Activated CD4-positive, CD25-positive, alpha-beta regulatory T cell (primary cell): Measurements from ENCODE around the gene CNTLN.
"Not testable (repeated sequence)": the region's sequence is repeated elsewhere in the genome, so short reads cannot be mapped to it uniquely, and the experiment has no call there.

Experiments
- DNase-seq, 4 experiments: peaks; one replicate each; lab custom pipeline; 2025; lab: John Stamatoyannopoulos, UW

The CNTLN gene

DNA sequence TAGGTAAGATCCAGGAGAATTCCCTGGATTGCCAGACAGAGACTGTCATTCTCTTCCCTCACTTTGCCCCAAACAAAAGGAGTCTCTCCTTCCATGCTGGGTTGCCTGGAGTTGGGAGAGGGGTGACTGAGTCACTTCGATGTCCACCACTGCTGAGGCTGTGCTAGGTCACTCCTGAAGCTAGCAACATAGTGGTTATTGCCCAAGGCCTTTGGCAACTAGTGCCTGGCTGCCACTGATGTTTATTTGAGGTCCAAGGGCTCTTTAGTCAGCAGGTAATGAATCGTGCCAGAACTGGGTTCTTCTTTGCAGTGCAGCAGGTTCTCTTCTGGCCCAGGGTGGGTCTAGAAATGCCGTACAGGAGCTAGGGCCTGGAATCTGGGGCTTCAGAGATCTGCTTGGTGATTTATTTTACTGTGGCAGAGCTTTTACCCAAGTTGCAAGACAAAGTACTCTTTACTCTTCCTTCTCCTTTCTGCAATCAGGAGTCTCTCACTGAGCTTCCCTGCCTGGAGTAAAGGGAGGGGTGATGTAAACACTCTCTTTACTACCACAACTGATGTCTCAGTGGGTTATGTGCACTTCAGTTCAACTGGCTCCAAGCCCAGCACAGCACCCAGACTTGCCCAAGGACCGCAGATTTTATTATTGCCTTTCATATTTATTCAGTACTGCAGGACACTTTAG lies 288.3 kb downstream of the CNTLN start:
- no peak for DNase-seq

DNA sequence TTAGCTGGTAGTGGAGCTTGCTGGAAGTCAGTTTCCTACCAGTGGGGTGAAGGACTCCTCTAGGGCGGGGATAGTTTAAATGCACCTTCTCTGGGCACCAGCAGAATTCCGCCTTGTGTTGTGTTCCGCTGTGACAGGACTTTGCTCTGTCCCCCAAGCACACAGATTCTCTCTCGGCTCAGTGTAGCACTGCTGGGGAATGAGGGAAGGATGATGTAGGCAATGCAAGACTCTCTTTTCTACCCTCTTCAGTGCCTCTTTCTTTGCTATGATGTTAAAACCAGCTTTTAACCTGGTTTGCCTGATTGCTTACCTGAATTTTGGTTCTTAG lies 288.8 kb downstream of the CNTLN start:
- DNase-seq: no peak

- DNase-seq: no peak
Observed at GRCh38 chr9:17425384-17425783, 290.5 kb downstream of the CNTLN start.

GRCh38 chr9:17433526-17433925 lies 298.7 kb downstream of the CNTLN start:
- no peak for DNase-seq

GRCh38 chr9:17436854-17437253 lies 302.0 kb downstream of the CNTLN start:
- no peak for DNase-seq

- no peak for DNase-seq
Observed at GRCh38 chr9:17437813-17438212, 303.0 kb downstream of the CNTLN start.

DNA sequence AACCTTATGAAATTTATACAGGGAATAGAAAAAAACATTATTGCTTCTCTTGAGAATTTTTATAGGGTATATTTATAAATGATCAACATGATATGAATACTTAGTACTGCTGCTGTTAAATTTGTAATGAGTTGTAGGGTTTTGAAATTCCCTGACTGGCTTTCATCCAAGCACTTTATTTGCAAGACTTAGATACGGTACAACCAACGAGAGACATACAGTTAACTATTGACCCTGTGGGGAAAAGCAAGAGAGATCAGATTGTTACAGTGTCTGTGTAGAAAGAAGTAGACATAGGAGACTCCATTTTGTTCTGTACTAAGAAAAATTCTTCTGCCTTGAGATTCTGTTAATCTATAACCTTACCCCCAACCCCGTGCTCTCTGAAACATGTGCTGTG lies 310.3 kb downstream of the CNTLN start:
- DNase-seq: not testable (repeated sequence)

- DNase-seq: no peak
Observed at GRCh38 chr9:17453751-17454150, 318.9 kb downstream of the CNTLN start.

GRCh38 chr9:17462869-17463464 lies 328.1 kb downstream of the CNTLN start:
- DNase-seq: no peak

GRCh38 chr9:17470036-17470813 lies 335.4 kb downstream of the CNTLN start:
- no peak for DNase-seq

- DNase-seq: no peak
Observed at GRCh38 chr9:17472126-17472525, 337.3 kb downstream of the CNTLN start.

DNA sequence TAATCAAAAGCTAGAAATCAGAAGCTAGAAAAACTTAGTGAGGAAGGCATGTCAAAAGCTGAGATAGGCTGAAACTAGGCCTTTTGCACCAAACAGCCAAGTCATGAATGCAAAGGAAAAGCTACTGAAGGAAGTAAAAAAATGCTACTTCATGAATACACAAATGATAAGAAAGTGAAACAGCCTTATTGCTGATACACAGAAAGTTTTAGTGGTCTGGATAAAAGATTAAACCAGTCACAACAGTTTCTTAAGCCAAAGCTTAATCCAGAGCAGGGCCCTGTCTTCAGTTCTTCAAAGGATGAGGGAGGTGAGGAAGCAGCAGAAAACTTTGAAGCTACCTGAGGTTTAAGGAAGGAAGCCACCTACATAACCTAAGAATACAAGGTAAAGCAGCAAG lies 341.6 kb downstream of the CNTLN start:
- no peak for DNase-seq

GRCh38 chr9:17477816-17478215 lies 343.0 kb downstream of the CNTLN start:
- no peak for DNase-seq

- DNase-seq: no peak
Observed at GRCh38 chr9:17480966-17481365, 346.1 kb downstream of the CNTLN start.

DNA sequence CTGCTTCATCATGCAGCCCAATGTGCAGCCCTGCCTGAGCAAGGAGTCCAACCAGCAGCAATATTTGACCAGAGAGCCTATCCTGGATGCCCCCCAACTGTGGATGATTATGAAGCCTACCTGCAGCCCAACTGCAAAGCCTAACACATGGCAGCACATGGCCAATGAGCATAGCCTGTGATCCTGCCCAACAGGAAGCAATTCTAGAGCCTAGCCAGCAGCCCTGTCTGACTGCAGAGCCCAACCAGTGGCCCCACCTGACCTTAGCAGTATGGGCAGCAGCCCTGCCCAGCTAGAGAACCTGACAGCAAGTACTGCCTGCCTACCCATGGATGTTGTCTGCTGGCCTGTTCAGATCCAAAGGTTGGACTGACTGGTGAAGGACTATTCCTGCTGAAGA lies 346.7 kb downstream of the CNTLN start:
- no peak for DNase-seq

- no peak for DNase-seq
Observed at GRCh38 chr9:17484906-17485305, 350.1 kb downstream of the CNTLN start.

DNA sequence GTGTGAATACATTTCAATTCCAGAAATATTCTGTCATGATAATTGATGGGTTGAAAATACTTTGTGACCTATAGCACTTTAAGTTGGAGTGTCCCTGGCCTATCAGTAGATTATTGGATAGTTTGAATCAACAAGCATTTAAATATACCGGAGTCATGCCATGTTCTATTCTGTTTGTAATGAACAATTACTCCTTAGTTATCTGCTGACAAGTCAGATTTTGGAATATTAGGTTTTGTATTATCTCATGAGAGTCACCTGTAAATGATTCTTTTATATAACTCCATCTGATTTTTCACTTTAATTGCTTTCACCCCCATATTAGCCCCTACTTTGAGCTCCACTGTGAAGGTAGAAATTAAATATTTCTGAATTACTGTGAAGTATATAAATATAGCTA lies 351.6 kb downstream of the CNTLN start:
- no peak for DNase-seq

DNA sequence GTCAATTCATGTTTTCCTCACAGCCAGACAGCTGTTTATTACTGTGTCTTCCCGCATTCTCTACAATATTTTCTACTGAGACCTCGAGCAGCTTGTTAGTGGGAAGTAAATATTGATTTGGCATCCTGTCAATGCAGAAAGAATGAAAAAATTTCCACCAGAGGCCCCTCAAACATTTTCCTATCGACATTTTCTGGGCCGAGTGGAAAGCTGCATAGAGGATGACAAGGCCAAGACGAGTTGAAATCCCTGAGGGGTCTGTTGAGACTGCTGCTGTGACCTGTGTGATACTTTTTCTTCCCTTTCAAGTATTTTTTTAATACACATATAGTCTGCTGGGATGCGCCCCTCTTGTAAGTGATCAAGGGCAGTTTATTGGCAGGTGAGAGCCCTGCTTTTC lies 352.6 kb downstream of the CNTLN start:
- DNase-seq: no peak

- no peak for DNase-seq
Observed at GRCh38 chr9:17488662-17489061, 353.8 kb downstream of the CNTLN start.

DNA sequence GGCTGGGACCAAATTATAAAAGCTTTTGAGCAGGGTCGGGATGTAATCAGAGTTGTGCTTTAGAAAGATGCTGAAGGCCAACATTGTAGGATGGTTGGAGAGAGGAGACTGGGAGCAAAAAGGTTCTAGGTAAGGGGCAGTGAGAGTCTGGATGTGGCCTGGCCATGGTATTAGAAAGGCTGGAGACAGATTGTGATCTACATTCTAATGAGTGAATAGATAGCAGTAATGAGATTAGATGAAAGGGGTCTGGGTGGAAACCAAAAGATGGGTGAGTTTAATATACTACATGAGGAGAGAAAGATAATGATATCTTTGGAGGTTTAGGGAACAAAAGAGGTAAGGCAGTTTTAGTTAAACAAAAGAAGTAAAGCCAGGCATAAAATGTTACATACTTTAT lies 355.3 kb downstream of the CNTLN start:
- no peak for DNase-seq

DNA sequence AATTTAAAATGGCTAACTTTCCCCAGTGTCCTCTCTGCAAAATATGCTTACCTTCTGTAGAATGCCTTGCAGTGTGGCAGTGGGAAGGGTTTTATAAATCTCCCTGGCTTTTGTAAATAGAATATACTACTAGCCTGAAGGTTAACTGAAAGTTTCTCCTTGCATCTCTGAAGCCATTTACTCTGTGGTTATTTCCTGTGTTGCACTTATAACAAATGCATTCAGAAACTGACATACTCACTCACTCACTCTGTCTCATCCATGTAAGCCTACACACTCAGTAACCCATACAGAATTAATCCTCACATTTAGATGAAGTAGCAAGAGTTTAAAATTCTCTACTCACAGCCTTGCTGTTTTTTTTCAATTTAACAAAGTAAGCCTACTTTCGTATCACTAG lies 356.9 kb downstream of the CNTLN start:
- no peak for DNase-seq

- DNase-seq: no peak
Observed at GRCh38 chr9:17503196-17503595, 368.4 kb downstream of the CNTLN start.

DNA sequence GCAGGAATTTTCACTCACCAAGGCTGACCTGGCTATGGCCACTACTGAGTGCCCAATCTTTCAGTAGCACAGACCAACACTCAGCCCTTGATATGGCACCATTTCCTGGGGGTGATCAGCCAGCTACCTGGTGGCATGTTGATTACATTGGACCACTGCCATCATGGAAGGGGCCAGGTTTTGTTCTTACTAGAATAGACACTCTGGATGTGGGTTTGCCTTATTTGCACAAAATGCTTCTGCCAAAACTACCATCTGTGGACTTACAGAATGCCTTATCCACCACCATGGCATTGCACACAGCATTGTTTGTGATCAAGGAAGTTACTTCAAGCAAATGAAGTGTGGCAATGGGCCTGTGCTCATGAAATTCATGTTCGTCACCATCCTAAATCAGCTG lies 374.3 kb downstream of the CNTLN start:
- no peak for DNase-seq

GRCh38 chr9:17509701-17510100 lies 374.9 kb downstream of the CNTLN start:
- DNase-seq: no peak
